IPS-20b (cell line): ENCODE data around the gene FHIT.

Experiments
- H3K27ac ChIP-seq: one replicate; pipeline ENCODE4 v1.5.1; 2013; ENCODE audit warnings: low read length
- H3K27me3 ChIP-seq: 2 replicates; pipeline ENCODE4 v1.6.1; 2013; ENCODE audit warnings: mild to moderate bottlenecking, low read length, inconsistent platforms; ENCODE audit not compliant: insufficient read depth
- H3K36me3 ChIP-seq: 2 replicates; pipeline ENCODE4 v1.6.1; 2013; ENCODE audit warnings: low read depth, mild to moderate bottlenecking, inconsistent platforms, low read length, moderate library complexity; ENCODE audit not compliant: insufficient read depth
- H3K4me1 ChIP-seq: 2 replicates; pipeline ENCODE4 v1.6.1; 2013; ENCODE audit warnings: mild to moderate bottlenecking, control low read depth, inconsistent platforms, low read length, moderate library complexity; ENCODE audit not compliant: insufficient read depth
- H3K4me3 ChIP-seq: 2 replicates; pipeline ENCODE4 v1.5.1; 2013; ENCODE audit warnings: mild to moderate bottlenecking, low read length, inconsistent platforms
- H3K9ac ChIP-seq: 2 replicates; pipeline ENCODE4 v1.6.1; 2013; ENCODE audit warnings: low read depth, mild to moderate bottlenecking, inconsistent platforms, low read length, moderate library complexity
- H3K9me3 ChIP-seq: 2 replicates; pipeline ENCODE4 v1.6.1; 2013; ENCODE audit warnings: mild to moderate bottlenecking, low read depth, low read length, inconsistent platforms; ENCODE audit not compliant: insufficient read depth

The FHIT gene

DNA sequence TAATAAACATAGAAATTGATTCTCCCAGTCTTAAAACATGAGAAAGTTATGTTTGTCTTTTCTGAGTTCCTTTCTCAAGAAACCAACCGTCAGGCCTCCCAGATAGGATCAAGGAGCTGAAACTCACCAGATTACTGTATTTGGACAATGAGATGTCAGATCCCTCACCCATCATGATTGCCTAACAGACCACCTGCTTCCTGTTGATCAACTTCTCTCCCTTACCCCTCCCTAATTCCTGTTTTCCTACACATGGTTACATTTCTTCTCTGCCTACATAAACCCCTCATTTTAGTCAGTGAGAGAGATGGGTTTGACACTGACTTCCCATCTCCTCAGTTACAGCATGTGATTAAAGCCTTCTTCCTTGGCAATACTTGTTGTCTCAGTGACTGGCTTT, 917.5 kb downstream of the FHIT start:
- H3K27me3 ChIP-seq = no peaks in the 10 kb centered on the region
- no peak overlapping the region for H3K4me3 ChIP-seq
- no peak overlapping the region for H3K27ac ChIP-seq
- no peaks in the 10 kb centered on the region for H3K36me3 ChIP-seq
- H3K4me1 ChIP-seq = no peaks in the 10 kb centered on the region
- no peak overlapping the region for H3K9ac ChIP-seq
- H3K9me3 ChIP-seq = no peaks in the 10 kb centered on the region

DNA sequence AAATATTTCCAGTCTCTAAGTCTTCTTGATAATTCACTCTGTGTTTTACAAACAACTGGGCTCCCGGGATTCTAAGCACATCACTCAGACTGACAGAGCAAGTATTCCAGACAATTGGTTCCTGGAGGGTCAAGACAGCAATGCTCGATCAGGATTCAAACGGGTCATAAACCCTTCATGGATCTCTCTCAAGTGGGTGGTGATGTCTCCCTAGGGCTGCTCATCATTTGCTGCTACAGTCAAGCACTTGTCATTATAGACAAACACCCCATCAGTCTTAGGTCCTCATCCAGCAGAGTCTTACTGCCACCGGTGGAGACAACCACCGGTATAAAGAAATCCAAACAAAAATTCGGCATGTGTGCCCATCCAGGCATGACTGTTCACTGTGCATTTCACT, 921.1 kb downstream of the FHIT start:
- Histone ChIP-seq H3K9ac (no peak overlapping the region), H3K9me3 (no peaks in the 10 kb centered on the region), H3K4me3 (no peak overlapping the region), H3K27ac (no peak overlapping the region), H3K36me3 (no peaks in the 10 kb centered on the region), H3K4me1 (no peaks in the 10 kb centered on the region), H3K27me3 (no peaks in the 10 kb centered on the region)

DNA sequence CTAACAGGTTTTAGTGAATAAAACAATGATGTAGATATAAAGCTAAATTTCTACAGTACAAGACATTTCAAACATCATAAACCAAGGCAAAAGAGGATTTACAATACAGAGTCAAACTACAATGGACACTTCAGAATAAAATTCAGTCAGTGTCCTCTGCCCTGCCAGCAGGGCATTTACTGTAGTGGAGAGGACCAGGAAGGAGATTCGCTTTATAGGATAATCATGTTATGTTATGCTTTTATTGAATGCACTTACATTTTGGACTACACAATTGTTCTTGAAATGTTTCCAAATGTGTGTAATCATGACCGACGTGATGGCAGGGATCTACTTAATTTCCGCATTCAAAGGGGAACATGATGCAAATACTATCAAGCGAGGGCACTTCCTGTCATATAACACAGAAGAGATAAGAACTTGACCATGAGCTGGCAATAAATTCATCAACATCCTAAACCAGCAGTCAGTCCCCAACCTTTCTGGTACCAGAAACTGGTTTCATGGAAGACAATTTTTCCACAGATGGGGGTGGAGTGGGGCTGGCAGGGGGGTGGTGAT, 925.6 kb downstream of the FHIT start:
- Histone ChIP-seq H3K4me3 (no peak overlapping the region), H3K9me3 (no peaks in the 10 kb centered on the region), H3K27me3 (no peaks in the 10 kb centered on the region), H3K9ac (no peak overlapping the region), H3K27ac (no peak overlapping the region), H3K36me3 (no peaks in the 10 kb centered on the region), H3K4me1 (peaks cover 3% of the 10 kb centered on the region; the same call in 1 of the 2 replicates)

DNA sequence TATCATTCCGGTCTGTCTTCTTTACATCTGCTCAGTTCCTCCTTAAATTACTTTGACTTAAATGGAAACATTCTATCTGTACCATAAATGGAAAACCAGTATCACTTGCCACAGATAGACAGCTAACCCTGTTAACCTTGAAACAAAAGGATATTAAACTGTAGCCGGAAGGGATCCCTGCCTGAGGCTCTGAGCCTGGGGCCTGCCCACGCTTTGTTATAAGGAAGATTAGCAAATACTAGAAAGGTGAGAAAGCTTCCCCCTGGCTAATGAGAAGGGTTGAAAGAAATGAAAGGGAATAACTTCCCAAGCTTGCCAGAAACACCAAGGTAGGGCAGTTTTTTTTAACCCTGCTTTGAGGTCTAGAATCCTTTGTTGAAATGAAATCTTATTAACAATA, 927.6 kb downstream of the FHIT start:
- peaks cover 3% of the 10 kb centered on the region; the same call in 1 of the 2 replicates for H3K4me1 ChIP-seq
- no peaks in the 10 kb centered on the region for H3K36me3 ChIP-seq
- no peak overlapping the region for H3K4me3 ChIP-seq
- H3K27ac ChIP-seq = no peak overlapping the region
- H3K9ac ChIP-seq = no peak overlapping the region
- no peaks in the 10 kb centered on the region for H3K9me3 ChIP-seq
- H3K27me3 ChIP-seq = no peaks in the 10 kb centered on the region

DNA sequence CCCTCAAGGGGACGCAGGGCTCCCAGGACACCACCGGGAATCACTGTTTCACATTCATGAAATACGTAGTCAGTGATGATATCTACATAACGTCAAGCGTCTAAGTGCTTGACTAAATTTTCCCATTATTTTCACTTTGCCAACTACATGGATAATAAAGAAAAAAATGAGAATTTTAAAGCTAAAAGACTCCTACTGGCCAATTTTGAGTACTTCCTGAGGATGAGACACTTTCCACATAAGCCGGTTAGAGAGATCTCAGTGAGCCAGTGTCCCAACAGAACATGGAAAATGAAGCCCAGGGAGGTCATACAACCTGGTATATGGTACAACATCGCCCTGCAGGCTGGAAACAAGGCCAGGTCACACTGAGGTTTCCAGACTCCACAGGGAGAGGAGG, 928.1 kb downstream of the FHIT start:
- H3K9ac ChIP-seq = no peak overlapping the region
- H3K9me3 ChIP-seq = no peaks in the 10 kb centered on the region
- no peak overlapping the region for H3K27ac ChIP-seq
- peaks cover 3% of the 10 kb centered on the region; the same call in 1 of the 2 replicates for H3K4me1 ChIP-seq
- no peaks in the 10 kb centered on the region for H3K36me3 ChIP-seq
- no peak overlapping the region for H3K4me3 ChIP-seq
- H3K27me3 ChIP-seq = no peaks in the 10 kb centered on the region

DNA sequence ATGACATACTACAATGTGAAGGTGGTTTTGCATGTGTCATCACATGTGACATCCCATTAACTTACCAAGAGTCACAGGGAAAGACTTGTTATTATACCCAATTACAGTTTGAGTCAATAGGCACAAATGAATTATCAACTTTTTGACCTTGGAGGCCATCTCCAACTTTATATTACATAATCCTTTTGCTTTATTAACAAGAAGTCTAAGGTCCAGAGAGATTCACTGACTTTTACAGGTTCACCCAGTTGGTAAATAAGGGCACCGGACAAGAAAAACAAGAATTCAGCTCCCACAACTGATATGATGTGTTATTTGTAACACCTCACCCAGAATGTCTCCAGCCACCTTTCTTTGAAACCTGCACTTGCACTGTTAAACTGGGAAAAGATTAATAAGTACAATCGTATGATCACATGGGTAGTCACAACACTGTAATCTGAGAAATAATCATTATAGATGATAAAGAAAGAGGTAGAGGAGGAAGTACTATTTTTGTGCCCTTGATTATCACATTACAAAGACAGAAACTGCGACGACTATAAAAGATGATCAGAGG, 928.9 kb downstream of the FHIT start:
- H3K9ac ChIP-seq = no peak overlapping the region
- no peaks in the 10 kb centered on the region for H3K36me3 ChIP-seq
- H3K27me3 ChIP-seq = no peaks in the 10 kb centered on the region
- H3K9me3 ChIP-seq = no peaks in the 10 kb centered on the region
- H3K27ac ChIP-seq = no peak overlapping the region
- peaks cover 3% of the 10 kb centered on the region; the same call in 1 of the 2 replicates for H3K4me1 ChIP-seq
- H3K4me3 ChIP-seq = no peak overlapping the region

DNA sequence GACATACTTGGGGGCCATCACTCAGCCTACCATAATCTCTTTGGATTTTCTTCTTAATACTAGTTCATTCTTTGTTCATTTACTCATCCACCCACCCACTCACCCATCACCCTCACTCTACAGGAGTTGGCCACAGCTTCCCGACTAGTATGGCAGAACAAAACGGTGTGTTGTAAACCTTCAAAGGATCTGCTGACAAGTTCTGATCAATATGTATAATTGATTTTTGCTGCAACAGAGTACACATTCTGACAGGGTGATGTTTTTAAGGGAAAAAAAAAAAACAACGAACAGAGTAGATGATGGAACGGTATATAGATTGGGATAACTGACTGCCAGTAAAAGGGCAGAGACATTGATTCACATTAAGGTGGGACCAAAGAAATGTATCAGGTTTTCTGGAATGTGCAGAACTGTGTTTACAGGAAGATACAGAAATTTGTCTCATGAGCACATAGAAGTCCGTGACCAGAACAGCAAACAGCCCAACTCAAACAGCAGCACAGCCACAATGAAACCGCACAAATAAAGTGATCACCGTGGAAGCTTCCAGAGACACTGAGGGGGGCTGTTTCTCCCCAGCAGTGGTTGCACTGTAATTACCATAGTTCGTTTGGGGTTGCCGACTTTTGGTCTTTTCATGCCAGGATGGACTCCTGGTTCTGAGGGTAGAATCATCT, 931.9 kb downstream of the FHIT start:
- Histone ChIP-seq H3K36me3 (no peaks in the 10 kb centered on the region), H3K27ac (no peak overlapping the region)

DNA sequence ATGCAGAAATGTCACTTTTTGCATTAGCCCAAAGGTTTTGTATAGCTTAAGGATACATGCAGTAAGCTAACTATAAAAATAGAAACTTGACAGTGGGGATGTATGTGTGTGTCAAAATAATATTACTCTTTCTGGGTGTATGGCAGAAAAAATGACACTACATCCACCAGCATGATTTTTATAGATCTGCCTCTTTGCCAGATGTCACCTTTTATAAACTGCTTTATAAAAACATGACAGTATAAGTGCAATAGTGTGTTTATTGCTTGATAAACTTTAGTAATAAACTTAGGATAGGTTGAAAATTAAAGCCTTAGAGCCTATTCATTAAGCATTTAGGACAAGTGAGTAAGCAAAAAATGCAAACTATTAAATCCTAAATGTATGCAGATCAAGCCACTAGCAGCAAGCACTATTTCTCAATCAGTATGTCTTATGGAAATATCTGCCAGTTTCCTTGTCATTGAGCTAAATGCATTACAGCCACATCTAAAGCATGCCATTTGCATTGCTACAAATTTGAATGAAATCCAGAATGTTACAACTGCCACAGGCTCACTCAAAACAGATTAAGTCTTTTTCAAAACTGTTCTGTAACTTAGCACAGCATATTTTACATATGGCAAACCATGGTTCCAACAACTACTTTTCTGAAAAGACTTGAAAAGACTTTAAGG, 935.0 kb downstream of the FHIT start:
- H3K4me1 ChIP-seq = peaks cover 8% of the 10 kb centered on the region

More for the DNA sequence above, 931.9 kb downstream of the FHIT start:
- no peak overlapping the region for H3K9ac ChIP-seq
- H3K4me3 ChIP-seq = no peak overlapping the region
- H3K9me3 ChIP-seq = no peaks in the 10 kb centered on the region
- peaks cover 11% of the 10 kb centered on the region for H3K4me1 ChIP-seq
- H3K27me3 ChIP-seq = no peaks in the 10 kb centered on the region

DNA sequence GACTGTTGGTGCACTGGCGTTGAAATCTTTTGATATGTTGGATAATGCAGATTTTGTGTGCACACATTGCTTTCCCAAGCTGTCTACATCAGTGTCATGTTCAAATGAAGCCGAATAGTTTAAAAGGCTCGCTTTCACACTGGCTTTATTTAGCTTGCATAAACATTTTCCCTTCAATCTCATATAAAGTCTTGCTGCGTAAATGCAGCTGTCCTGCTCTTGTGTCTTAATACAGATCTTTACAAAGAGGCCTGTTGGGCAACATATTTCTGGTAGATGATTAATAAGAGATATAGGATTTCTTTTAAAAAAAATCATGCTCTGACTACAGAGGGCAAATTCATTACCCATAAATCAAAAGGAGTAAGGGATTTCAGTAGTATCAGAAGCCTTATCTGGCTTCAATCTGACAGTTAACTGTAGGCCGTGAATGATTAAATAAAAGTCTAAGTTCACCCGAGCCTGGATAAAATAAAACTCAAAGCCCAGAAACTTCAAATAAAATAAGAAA, 937.2 kb downstream of the FHIT start:
- no peak overlapping the region for H3K4me3 ChIP-seq
- no peaks in the 10 kb centered on the region for H3K9me3 ChIP-seq
- H3K36me3 ChIP-seq = no peaks in the 10 kb centered on the region
- H3K4me1 ChIP-seq = peaks cover 8% of the 10 kb centered on the region
- H3K27me3 ChIP-seq = no peaks in the 10 kb centered on the region
- no peak overlapping the region for H3K27ac ChIP-seq
- no peak overlapping the region for H3K9ac ChIP-seq

More for the DNA sequence above, 935.0 kb downstream of the FHIT start:
- Histone ChIP-seq H3K9me3 (no peaks in the 10 kb centered on the region), H3K27me3 (no peaks in the 10 kb centered on the region), H3K4me3 (no peak overlapping the region), H3K9ac (no peak overlapping the region), H3K27ac (no peak overlapping the region), H3K36me3 (no peaks in the 10 kb centered on the region)

DNA sequence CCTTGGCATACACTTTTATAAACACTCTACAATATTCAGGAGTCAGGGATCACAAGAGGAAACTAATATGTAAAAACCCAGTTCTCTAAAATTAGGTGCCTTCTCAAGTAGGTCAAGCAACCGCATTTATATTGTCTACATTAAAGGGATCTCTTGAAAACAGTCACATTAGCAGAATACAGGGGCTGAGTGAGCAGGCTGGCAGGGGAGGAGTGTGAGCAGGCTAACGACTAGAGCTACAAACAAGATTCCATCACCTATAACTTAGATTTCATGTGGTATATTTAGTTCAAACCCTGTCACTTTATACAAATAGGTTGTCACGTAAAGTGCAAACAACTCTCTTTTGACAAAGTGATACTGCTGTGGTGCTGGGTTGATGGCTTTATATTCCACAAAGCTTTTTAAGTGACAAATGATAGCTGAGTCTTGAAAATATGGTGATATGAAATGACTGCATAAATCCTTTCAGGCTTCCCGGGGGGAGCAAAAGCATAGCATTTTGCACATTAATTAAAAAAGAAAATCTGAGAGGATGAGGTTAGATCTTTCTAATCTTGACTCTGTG, 937.9 kb downstream of the FHIT start:
- Histone ChIP-seq H3K27me3 (no peaks in the 10 kb centered on the region), H3K27ac (no peak overlapping the region), H3K36me3 (no peaks in the 10 kb centered on the region), H3K4me3 (no peak overlapping the region), H3K9ac (no peak overlapping the region), H3K4me1 (peaks cover 8% of the 10 kb centered on the region), H3K9me3 (no peaks in the 10 kb centered on the region)

DNA sequence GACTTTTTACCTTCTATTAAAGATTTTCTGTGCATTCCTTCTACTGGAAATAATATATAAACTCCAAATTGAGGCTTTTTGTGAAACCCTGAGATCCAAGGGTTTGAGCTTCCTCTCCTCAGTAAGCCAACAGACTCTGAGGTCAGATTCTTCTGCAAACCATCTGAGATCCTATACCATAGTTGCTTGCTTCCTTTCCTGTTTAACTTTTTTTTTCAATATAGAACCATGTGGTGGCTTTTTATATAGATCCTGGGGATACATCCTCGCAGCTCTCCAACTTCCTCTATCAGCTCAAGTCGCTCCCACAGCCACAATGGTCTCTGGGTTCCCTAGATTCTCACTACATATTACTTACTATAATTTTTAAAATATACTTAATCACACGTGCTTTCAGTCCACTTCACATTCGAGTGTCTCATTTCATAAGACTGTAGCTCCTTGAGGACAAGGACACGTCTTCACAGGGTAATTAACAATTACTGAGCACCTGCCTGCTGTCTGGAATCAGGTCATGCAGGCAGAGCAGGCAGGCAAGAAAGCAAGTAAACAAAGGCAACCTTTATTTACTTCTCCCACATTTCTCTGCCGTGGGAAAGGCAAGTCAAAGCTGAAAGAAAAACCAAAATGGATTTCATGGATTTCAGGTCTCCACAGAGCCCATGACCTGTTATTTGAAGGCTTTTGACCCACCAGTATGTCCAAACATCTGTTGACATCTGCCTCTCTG, 941.5 kb downstream of the FHIT start:
- Histone ChIP-seq H3K27ac (no peak overlapping the region), H3K4me3 (no peak overlapping the region), H3K4me1 (no peaks in the 10 kb centered on the region), H3K27me3 (no peaks in the 10 kb centered on the region), H3K9me3 (no peaks in the 10 kb centered on the region), H3K9ac (no peak overlapping the region), H3K36me3 (no peaks in the 10 kb centered on the region)
